HL-60 (cell line): ENCODE results near the gene PILRB.

Experiments used
- TF ChIP-seq, protein P1 (sequence below): IDR thresholded peaks from 2 replicates; pipeline ENCODE4 v1.6.1; 2012; ENCODE audit warnings: low read depth; ENCODE audit not compliant: insufficient replicate concordance
- TF ChIP-seq, protein P2 (sequence below): IDR thresholded peaks from one replicate; pipeline ENCODE4 v1.5.1; 2011; ENCODE audit warnings: low read length, control low read depth, inconsistent platforms; ENCODE audit not compliant: insufficient read depth

DNA sequence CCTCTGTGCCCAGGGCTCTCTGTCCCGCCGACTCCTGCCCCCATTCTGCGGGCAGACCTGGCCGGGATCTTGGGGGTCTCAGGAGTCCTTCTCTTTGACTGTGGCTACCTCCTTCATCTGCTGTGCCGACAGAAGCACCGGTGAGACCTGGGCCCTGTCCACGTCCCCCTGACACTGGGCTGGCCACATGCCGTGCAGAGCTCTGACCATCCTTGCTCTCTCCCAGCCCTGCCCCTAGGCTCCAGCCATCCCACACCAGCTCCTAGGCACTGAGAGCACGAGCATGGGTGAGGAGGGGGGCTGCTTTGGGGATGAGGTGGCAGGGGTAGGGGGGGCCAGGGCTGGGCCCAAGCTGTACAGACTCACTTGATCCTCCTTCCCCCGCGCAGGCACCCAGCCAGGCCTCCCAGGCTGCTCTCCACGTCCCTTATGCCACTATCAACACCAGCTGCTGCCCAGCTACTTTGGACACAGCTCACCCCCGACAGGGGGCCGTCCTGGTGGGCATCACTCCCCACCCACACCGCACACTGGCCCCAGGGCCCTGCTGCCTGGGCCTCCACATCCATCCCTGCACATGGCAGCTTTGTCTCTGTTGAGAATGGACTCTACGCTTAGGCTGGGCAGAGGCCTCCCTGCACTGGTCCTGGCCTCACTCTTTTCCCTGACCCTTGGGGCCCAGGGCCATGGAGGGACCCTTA, 4.8 kb upstream of the PILRB start:
- TF ChIP-seq, protein P1, sequence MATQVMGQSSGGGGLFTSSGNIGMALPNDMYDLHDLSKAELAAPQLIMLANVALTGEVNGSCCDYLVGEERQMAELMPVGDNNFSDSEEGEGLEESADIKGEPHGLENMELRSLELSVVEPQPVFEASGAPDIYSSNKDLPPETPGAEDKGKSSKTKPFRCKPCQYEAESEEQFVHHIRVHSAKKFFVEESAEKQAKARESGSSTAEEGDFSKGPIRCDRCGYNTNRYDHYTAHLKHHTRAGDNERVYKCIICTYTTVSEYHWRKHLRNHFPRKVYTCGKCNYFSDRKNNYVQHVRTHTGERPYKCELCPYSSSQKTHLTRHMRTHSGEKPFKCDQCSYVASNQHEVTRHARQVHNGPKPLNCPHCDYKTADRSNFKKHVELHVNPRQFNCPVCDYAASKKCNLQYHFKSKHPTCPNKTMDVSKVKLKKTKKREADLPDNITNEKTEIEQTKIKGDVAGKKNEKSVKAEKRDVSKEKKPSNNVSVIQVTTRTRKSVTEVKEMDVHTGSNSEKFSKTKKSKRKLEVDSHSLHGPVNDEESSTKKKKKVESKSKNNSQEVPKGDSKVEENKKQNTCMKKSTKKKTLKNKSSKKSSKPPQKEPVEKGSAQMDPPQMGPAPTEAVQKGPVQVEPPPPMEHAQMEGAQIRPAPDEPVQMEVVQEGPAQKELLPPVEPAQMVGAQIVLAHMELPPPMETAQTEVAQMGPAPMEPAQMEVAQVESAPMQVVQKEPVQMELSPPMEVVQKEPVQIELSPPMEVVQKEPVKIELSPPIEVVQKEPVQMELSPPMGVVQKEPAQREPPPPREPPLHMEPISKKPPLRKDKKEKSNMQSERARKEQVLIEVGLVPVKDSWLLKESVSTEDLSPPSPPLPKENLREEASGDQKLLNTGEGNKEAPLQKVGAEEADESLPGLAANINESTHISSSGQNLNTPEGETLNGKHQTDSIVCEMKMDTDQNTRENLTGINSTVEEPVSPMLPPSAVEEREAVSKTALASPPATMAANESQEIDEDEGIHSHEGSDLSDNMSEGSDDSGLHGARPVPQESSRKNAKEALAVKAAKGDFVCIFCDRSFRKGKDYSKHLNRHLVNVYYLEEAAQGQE = no peak
- TF ChIP-seq, protein P2, sequence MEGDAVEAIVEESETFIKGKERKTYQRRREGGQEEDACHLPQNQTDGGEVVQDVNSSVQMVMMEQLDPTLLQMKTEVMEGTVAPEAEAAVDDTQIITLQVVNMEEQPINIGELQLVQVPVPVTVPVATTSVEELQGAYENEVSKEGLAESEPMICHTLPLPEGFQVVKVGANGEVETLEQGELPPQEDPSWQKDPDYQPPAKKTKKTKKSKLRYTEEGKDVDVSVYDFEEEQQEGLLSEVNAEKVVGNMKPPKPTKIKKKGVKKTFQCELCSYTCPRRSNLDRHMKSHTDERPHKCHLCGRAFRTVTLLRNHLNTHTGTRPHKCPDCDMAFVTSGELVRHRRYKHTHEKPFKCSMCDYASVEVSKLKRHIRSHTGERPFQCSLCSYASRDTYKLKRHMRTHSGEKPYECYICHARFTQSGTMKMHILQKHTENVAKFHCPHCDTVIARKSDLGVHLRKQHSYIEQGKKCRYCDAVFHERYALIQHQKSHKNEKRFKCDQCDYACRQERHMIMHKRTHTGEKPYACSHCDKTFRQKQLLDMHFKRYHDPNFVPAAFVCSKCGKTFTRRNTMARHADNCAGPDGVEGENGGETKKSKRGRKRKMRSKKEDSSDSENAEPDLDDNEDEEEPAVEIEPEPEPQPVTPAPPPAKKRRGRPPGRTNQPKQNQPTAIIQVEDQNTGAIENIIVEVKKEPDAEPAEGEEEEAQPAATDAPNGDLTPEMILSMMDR = no peak
